RWPE1 (cell line): ENCODE measurements around the gene SDSL.

Experiments
- CTCF ChIA-PET: fragments of 350-600 bp; sonication (Branson Sonifier 250); formaldehyde crosslinking; extraction: SDS; loops from one replicate; lab custom pipeline; 2021; lab: Yijun Ruan, JAX
- POLR2A ChIA-PET: fragments of 400-600 bp; formaldehyde crosslinking; extraction: SDS; loops from one replicate; lab custom pipeline; 2020; ENCODE audit warnings: antibody characterized with exemption; ENCODE audit not compliant: low non-redundant PET; lab: Yijun Ruan, JAX
- DNase-seq: peaks from one replicate; pipeline ENCODE4 v3.0.0; 2012; ENCODE audit warnings: low spot score
- H3K27ac ChIP-seq: fragments of 450-650 bp; 2 replicates; pipeline ENCODE4 v1.5.1; 2017
- CTCF ChIP-seq: fragments of 450-650 bp; conservative IDR thresholded peaks from 2 replicates; pipeline ENCODE4 v1.5.1; 2017; ENCODE audit warnings: low read depth, mild to moderate bottlenecking

SDSL gene

GRCh38 chr12:113479590-113480335, 57.6 kb downstream of the SDSL start:
- peak; percentile 63 for DNase-seq
- H3K27ac ChIP-seq = no peak overlapping the region
- ChIA-PET POLR2A (no interaction called here), CTCF (interaction anchor here (0.6 to 1.0 kb wide), 3 partner anchors 11 to 686 kb away, joined by 3 to 5 read pairs (median 3); no protein-coding TSS in a partner anchor)
- TF ChIP-seq CTCF = no peak

- ChIA-PET POLR2A (no interaction called here), CTCF (interaction anchor here (0.7 to 1.0 kb wide), 2 partner anchors 12 to 18 kb away, joined by 3 to 5 read pairs; no protein-coding TSS in a partner anchor)
- TF ChIP-seq CTCF = no peak
- H3K27ac ChIP-seq = no peak overlapping the region
- DNase-seq = no peak
Observed at GRCh38 chr12:113480336-113480971, 58.3 kb downstream of the SDSL start.

GRCh38 chr12:113482334-113482733, 60.2 kb downstream of the SDSL start:
- DNase-seq = no peak
- ChIA-PET CTCF (interaction anchor here (0.6 kb wide), 1 partner anchor 431 kb away, joined by 5 read pairs; no protein-coding TSS in a partner anchor), POLR2A (no interaction called here)
- TF ChIP-seq CTCF = no peak
- no peak overlapping the region for H3K27ac ChIP-seq

GRCh38 chr12:113485330-113485729, 63.1 kb downstream of the SDSL start:
- ChIA-PET POLR2A (no interaction called here), CTCF (no interaction called here)
- no peak for TF ChIP-seq CTCF
- H3K27ac ChIP-seq = no peak overlapping the region
- DNase-seq = no peak

GRCh38 chr12:113486722-113487121, 64.5 kb downstream of the SDSL start:
- no peak for TF ChIP-seq CTCF
- DNase-seq = no peak
- no peak overlapping the region for H3K27ac ChIP-seq
- ChIA-PET POLR2A (no interaction called here), CTCF (no interaction called here)
